GM23338 (cell line): Measurements from ENCODE around the gene GLCE. TPM values are rescaled to one million over a fixed set of nuclear protein-coding genes. Genes with fewer than 3 reads are reported as not detected.

Experiments used
- ATAC-seq: fragments of 200-7000 bp; cut with Tn5 transposase; 3 replicates; pipeline ENCODE4 v1.9.1; 2020
- DNase-seq: peaks from one replicate; pipeline ENCODE4 v3.0.0-alpha.2; 2015; ENCODE audit warnings: low spot score
- H2AFZ ChIP-seq: fragments of 200-600 bp; sonication (generic); 2 replicates; pipeline ENCODE4 v1.8.0; 2016; ENCODE audit warnings: antibody characterized with exemption, mild to moderate bottlenecking, moderate library complexity
- H3F3A ChIP-seq: fragments of 200-600 bp; sonication (generic); replicated peaks from 2 replicates; pipeline ENCODE4 v1.8.0; 2017; ENCODE audit warnings: antibody characterized with exemption, mixed run types, low read depth
- H3K27ac ChIP-seq: fragments of 200-600 bp; sonication (generic); 2 replicates; pipeline ENCODE4 v1.6.1; 2016; ENCODE audit warnings: low read depth
- H3K27me3 ChIP-seq: fragments of 200-600 bp; sonication (generic); 2 replicates; pipeline ENCODE4 v1.8.0; 2016; ENCODE audit warnings: mild to moderate bottlenecking, mixed run types, moderate library complexity; ENCODE audit not compliant: insufficient read depth
- H3K36me3 ChIP-seq: fragments of 200-600 bp; sonication (generic); 2 replicates; pipeline ENCODE4 v1.8.0; 2016; ENCODE audit warnings: mild to moderate bottlenecking; ENCODE audit not compliant: insufficient read depth
- H3K4me1 ChIP-seq: fragments of 200-600 bp; sonication (generic); 2 replicates; pipeline ENCODE4 v1.8.0; 2016; ENCODE audit warnings: mild to moderate bottlenecking, moderate library complexity; ENCODE audit not compliant: insufficient read depth
- H3K4me2 ChIP-seq: fragments of 200-600 bp; sonication (generic); 2 replicates; pipeline ENCODE4 v1.7.1; 2017; ENCODE audit warnings: mixed run types
- H3K4me3 ChIP-seq: fragments of 200-600 bp; sonication (generic); 2 replicates; pipeline ENCODE4 v1.6.1; 2016; ENCODE audit warnings: mixed run types
- H3K79me2 ChIP-seq: fragments of 200-600 bp; sonication (generic); replicated peaks from 2 replicates; pipeline ENCODE4 v1.8.0; 2017; ENCODE audit warnings: mild to moderate bottlenecking; ENCODE audit not compliant: insufficient read depth
- H3K9me2 ChIP-seq: fragments of 200-600 bp; sonication (generic); 2 replicates; pipeline ENCODE4 v1.8.0; 2017; ENCODE audit not compliant: insufficient read depth
- H4K20me1 ChIP-seq: fragments of 200-600 bp; sonication (generic); replicated peaks from 2 replicates; pipeline ENCODE4 v1.8.0; 2017; ENCODE audit warnings: mild to moderate bottlenecking; ENCODE audit not compliant: insufficient read depth
- H3K27ac Mint-ChIP-seq: 2 replicates; pipeline ENCODE4 v1.8.0; 2020; ENCODE audit warnings: inconsistent platforms, mild to moderate bottlenecking, moderate library complexity, mixed read lengths
- H3K27me3 Mint-ChIP-seq: 3 replicates; pipeline ENCODE4 v1.8.0; 2022; ENCODE audit warnings: low read depth, mild to moderate bottlenecking, moderate library complexity, mixed read lengths, inconsistent platforms; ENCODE audit not compliant: insufficient read depth, poor library complexity
- H3K36me3 Mint-ChIP-seq: 3 replicates; pipeline ENCODE4 v1.8.0; 2021; ENCODE audit warnings: low read depth, mild to moderate bottlenecking, inconsistent platforms, moderate library complexity, mixed read lengths
- H3K4me1 Mint-ChIP-seq: 3 replicates; pipeline ENCODE4 v1.8.0; 2020; ENCODE audit warnings: mild to moderate bottlenecking, inconsistent platforms, mixed read lengths
- H3K4me3 Mint-ChIP-seq: 3 replicates; pipeline ENCODE4 v1.8.0; 2021; ENCODE audit warnings: moderate library complexity, mild to moderate bottlenecking, inconsistent platforms, mixed read lengths
- H3K9me3 Mint-ChIP-seq: 3 replicates; pipeline ENCODE4 v1.8.0; 2020; ENCODE audit warnings: moderate library complexity, mild to moderate bottlenecking, inconsistent platforms, mixed read lengths
- CREB1 ChIP-seq: fragments of 250-450 bp; sonication (Bioruptor Pico); IDR thresholded peaks from 2 replicates; pipeline ENCODE4 v1.5.0; 2020; ENCODE audit warnings: low read depth, mild to moderate bottlenecking, moderate library complexity
- EZH2 ChIP-seq: fragments of 200-600 bp; sonication (generic); IDR thresholded peaks from one replicate; pipeline ENCODE4 v1.8.0; 2017; ENCODE audit warnings: antibody characterized with exemption, mild to moderate bottlenecking, low read depth; ENCODE audit not compliant: unreplicated experiment
- JUNB ChIP-seq: IDR thresholded peaks from one replicate; pipeline ENCODE4 v1.6.1; 2016; ENCODE audit warnings: antibody characterized with exemption; ENCODE audit not compliant: unreplicated experiment
- POLR2AphosphoS5 ChIP-seq: IDR thresholded peaks from 2 replicates; pipeline ENCODE4 v1.6.1; 2016; ENCODE audit warnings: antibody characterized with exemption, low read depth
- STAT1 ChIP-seq: IDR thresholded peaks from one replicate; pipeline ENCODE4 v1.6.1; 2016; ENCODE audit warnings: antibody characterized with exemption; ENCODE audit not compliant: unreplicated experiment
- ZNF114 ChIP-seq: fragments of 250-450 bp; sonication (Bioruptor Pico); IDR thresholded peaks from 2 replicates; pipeline ENCODE4 v1.5.0; 2020; ENCODE audit warnings: mild to moderate bottlenecking, moderate library complexity
- ZNF331 ChIP-seq: fragments of 250-450 bp; sonication (Bioruptor Pico); IDR thresholded peaks from 2 replicates; pipeline ENCODE4 v1.5.0; 2020; ENCODE audit warnings: low read depth, mild to moderate bottlenecking, moderate library complexity
- ZNF462 ChIP-seq: fragments of 250-450 bp; sonication (Bioruptor Pico); IDR thresholded peaks from 2 replicates; pipeline ENCODE4 v1.5.0; 2020; ENCODE audit warnings: mild to moderate bottlenecking, moderate library complexity
- polyA plus RNA-seq: library from polyadenylated mRNA; unstranded; fragments of >200 nt; fragmentation: Nextera tagmentation; extraction: Ambion mirVana; gene quantifications from 2 replicates; pipeline ENCODE4 v1.2.1, GENCODE V29; 2016
- total RNA-seq: library from RNA; depleted of rRNA; stranded (reverse); fragments of >200 nt; shearing (Covaris generic); gene quantifications from 2 replicates; pipeline ENCODE4 v1.2.3, GENCODE V29; 2014
- TF ChIP-seq, protein P1 (sequence below): IDR thresholded peaks from 2 replicates; pipeline ENCODE4 v1.6.1; 2016; ENCODE audit warnings: antibody characterized with exemption

The GLCE gene
- total and polyA plus RNA-seq, 2 experiments from 2014 or later, result 7.5 to 15.5 TPM

DNA sequence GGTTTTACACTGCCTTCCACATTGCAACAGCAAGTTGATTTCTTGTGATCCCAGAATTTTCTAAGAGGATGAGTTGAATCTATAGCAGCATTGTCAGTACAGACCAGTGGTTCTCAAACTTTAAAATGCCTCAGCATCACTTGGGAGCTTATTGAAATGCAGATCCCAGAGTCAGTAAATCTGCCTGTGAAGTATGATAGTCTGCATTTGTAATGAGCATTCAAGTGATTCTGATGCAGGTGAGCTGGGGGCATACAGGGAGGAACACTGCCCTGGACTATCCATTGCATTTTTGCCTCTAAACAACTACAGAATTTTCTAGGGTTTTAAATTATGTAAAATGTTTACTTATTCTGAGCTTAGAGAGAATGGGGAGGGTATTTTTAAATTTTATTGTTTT lies 110.8 kb downstream of the GLCE start (continued):
- TF ChIP-seq CREB1 (CRISPR knock-in tag), result no peak
- TF ChIP-seq ZNF114, result no peak
- TF ChIP-seq STAT1, result no peak

GRCh38 chr15:69272139-69272538 lies 111.7 kb downstream of the GLCE start:
- Histone ChIP-seq H3K36me3 (no peaks in the 10 kb centered on the region), H3F3A (no peaks in the 10 kb centered on the region), H4K20me1 (no peaks in the 10 kb centered on the region), H3K4me2 (0 out of 2 replicates have a peak overlapping the region, but pooled peaks have one; percentile 12), H3K9me2 (no peaks in the 10 kb centered on the region), H3K4me3 (no peak overlapping the region), H3K27ac (no peak overlapping the region), H3K79me2 (no peaks in the 10 kb centered on the region), H2AFZ (no peak overlapping the region), H3K4me1 (peaks cover 16% of the 10 kb centered on the region), H3K27me3 (no peaks in the 10 kb centered on the region)
- H3K9me3 Mint-ChIP-seq, result no peaks in the 10 kb centered on the region
- no peaks in the 10 kb centered on the region for H3K27me3 Mint-ChIP-seq
- TF ChIP-seq ZNF114 (no peak), JUNB (no peak), POLR2AphosphoS5 (no peak)
- TF ChIP-seq, protein P1, sequence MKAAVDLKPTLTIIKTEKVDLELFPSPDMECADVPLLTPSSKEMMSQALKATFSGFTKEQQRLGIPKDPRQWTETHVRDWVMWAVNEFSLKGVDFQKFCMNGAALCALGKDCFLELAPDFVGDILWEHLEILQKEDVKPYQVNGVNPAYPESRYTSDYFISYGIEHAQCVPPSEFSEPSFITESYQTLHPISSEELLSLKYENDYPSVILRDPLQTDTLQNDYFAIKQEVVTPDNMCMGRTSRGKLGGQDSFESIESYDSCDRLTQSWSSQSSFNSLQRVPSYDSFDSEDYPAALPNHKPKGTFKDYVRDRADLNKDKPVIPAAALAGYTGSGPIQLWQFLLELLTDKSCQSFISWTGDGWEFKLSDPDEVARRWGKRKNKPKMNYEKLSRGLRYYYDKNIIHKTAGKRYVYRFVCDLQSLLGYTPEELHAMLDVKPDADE, result no peak
- ATAC-seq (peak; percentile 73), DNase-seq (peak; percentile 63)
- H3K4me3 Mint-ChIP-seq, result no peak overlapping the region; the same call in 2 of the 3 replicates
- H3K27ac Mint-ChIP-seq, result no peak overlapping the region
- H3K36me3 Mint-ChIP-seq, result no peaks in the 10 kb centered on the region
- peaks cover 40% of the 10 kb centered on the region for H3K4me1 Mint-ChIP-seq

DNA sequence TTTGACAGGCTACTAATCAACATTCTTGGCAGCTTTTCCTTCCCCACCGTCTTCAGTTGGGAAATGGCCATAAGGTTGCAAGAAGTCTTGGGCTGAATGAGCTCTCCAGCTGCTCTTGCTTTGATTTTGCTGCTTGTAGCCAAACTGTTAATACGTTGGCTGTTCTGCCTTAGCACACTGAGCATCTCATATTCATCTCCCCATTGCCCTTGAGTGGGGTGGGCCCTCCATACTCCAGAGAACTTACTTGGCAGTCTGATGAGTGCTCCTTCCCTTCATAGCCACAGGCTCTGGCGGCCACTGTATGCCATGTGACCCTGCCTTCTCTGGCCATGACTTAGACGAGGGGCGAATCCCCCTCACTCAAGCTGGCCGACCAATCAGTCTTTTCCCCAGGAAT lies 112.5 kb downstream of the GLCE start:
- Histone ChIP-seq H3K4me2 (no peak overlapping the region), H2AFZ (no peak overlapping the region), H3K79me2 (no peaks in the 10 kb centered on the region), H4K20me1 (no peaks in the 10 kb centered on the region), H3K27ac (no peak overlapping the region), H3K9me2 (no peaks in the 10 kb centered on the region), H3K4me3 (no peak overlapping the region), H3K27me3 (no peaks in the 10 kb centered on the region), H3F3A (no peaks in the 10 kb centered on the region), H3K36me3 (no peaks in the 10 kb centered on the region), H3K4me1 (peaks cover 16% of the 10 kb centered on the region)
- Mint-ChIP-seq H3K4me1 (peaks cover 40% of the 10 kb centered on the region), H3K27ac (peak overlapping the region; percentile 8; the same call in 1 of the 2 replicates), H3K36me3 (no peaks in the 10 kb centered on the region), H3K4me3 (no peak overlapping the region), H3K27me3 (peaks cover 2% of the 10 kb centered on the region), H3K9me3 (no peaks in the 10 kb centered on the region)
- ATAC-seq (no peak), DNase-seq (no peak)
- no peak for TF ChIP-seq EZH2
- TF ChIP-seq, protein P1, result no peak
- no peak for TF ChIP-seq CREB1 (CRISPR knock-in tag)
- no peak for TF ChIP-seq ZNF114
- TF ChIP-seq ZNF331 (CRISPR knock-in tag), result no peak
- TF ChIP-seq JUNB, result no peak
- no peak for TF ChIP-seq ZNF462 (CRISPR knock-in tag)
